SK-N-SH treated with all-trans-retinoic acid at 6 μM for 48 hours (cell line): ENCODE results near the gene CARD8.

Experiments
- ARNTL ChIP-seq: fragments of 450-650 bp; formaldehyde crosslinking; IDR thresholded peaks from 2 replicates; pipeline ENCODE4 v1.5.0; 2020; ENCODE audit warnings: low read depth, mild to moderate bottlenecking, moderate library complexity, borderline replicate concordance
- CSDC2 ChIP-seq: fragments of 250-450 bp; sonication (Bioruptor Pico); IDR thresholded peaks from 2 replicates; pipeline ENCODE4 v1.5.0; 2020; ENCODE audit warnings: mild to moderate bottlenecking, moderate library complexity
- GLIS3 ChIP-seq: fragments of 250-450 bp; sonication (Bioruptor Pico); IDR thresholded peaks from 2 replicates; pipeline ENCODE4 v1.5.0; 2020; ENCODE audit warnings: mild to moderate bottlenecking, moderate library complexity
- ISL1 ChIP-seq: fragments of 250-450 bp; sonication (Bioruptor Pico); IDR thresholded peaks from 2 replicates; pipeline ENCODE4 v2.1.2; 2022; ENCODE audit warnings: mild to moderate bottlenecking, moderate library complexity
- PATZ1 ChIP-seq: fragments of 250-450 bp; sonication (Bioruptor Pico); IDR thresholded peaks from 2 replicates; pipeline ENCODE4 v1.8.0; 2020; ENCODE audit warnings: mild to moderate bottlenecking, moderate library complexity, borderline replicate concordance
- POU6F1 ChIP-seq: fragments of 250-450 bp; sonication (Bioruptor Pico); IDR thresholded peaks from 2 replicates; pipeline ENCODE4 v1.8.0; 2021; ENCODE audit warnings: low read depth, mild to moderate bottlenecking, moderate library complexity, borderline replicate concordance
- SNAI2 ChIP-seq: fragments of 250-450 bp; sonication (Bioruptor Pico); IDR thresholded peaks from 2 replicates; pipeline ENCODE4 v1.5.0; 2020; ENCODE audit warnings: mild to moderate bottlenecking, moderate library complexity
- TCF4 ChIP-seq: fragments of 250-450 bp; sonication (Bioruptor Pico); IDR thresholded peaks from 2 replicates; pipeline ENCODE4 v1.8.0; 2021; ENCODE audit warnings: mild to moderate bottlenecking, moderate library complexity, borderline replicate concordance
- ZC3H10 ChIP-seq: fragments of 250-450 bp; sonication (Bioruptor Pico); IDR thresholded peaks from 2 replicates; pipeline ENCODE4 v1.5.1; 2021; ENCODE audit warnings: mild to moderate bottlenecking, moderate library complexity
- ZFP3 ChIP-seq: fragments of 250-450 bp; sonication (Bioruptor Pico); IDR thresholded peaks from 2 replicates; pipeline ENCODE4 v1.5.0; 2020; ENCODE audit warnings: mild to moderate bottlenecking, moderate library complexity

DNA sequence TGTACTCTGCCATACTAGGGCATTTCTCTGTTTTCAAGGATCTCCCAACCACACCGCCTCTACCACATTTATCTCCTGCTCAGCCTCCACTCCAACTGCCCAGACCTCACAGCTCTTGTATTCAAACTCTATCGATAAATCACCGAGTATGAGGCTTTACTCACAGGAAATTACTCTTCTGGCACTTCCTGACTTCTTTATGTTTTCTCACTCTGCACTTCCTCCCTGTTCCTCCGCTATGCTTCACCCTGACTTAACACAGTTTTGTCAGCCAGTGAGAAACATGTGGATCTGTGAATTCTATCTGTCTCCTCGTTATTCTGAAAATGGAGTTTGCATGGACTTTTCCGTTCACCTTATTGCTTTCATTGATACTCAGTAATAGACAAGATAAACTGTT, 2.6 kb upstream of the CARD8 start:
- TF ChIP-seq ARNTL (CRISPR knock-in tag) (no peak), TCF4 (no peak), ZFP3 (CRISPR knock-in tag) (no peak), PATZ1 (CRISPR knock-in tag) (no peak), POU6F1 (CRISPR knock-in tag) (no peak), CSDC2 (CRISPR knock-in tag) (no peak), ZC3H10 (CRISPR knock-in tag) (no peak), GLIS3 (CRISPR knock-in tag) (no peak), ISL1 (CRISPR knock-in tag) (no peak), SNAI2 (CRISPR knock-in tag) (no peak)
